Stimulated activated CD4-positive, alpha-beta T cell treated with anti-CD3 and anti-CD28 coated beads, Interleukin-15, amount 100 ng/mL, for 1 hour (primary cell): Measurements from ENCODE around the gene IRAK1.
"Not testable (repeated sequence)": the region's sequence is repeated elsewhere in the genome, so short reads cannot be mapped to it uniquely, and the experiment has no call there.

Source experiments
- DNase-seq, 2 donors: peaks; one replicate each; pipeline ENCODE4 v3.0.0-alpha.2; 2020; ENCODE audit warnings: low read depth in 1 of 2, low spot score in 1 of 2

The IRAK1 gene

GRCh38 chrX:153999359-154000037 lies 20.2 kb downstream of the IRAK1 start:
- DNase-seq: no peak

- DNase-seq: no peak
Measured at GRCh38 chrX:153995504-153995903, 24.2 kb downstream of the IRAK1 start.

GRCh38 chrX:153994398-153994797 lies 25.3 kb downstream of the IRAK1 start:
- DNase-seq: not testable (repeated sequence)

GRCh38 chrX:153993978-153994377 lies 25.7 kb downstream of the IRAK1 start:
- DNase-seq: no peak

- no peak for DNase-seq
Measured at GRCh38 chrX:153993079-153993478, 26.6 kb downstream of the IRAK1 start.

- no peak for DNase-seq
Measured at GRCh38 chrX:153992180-153992579, 27.5 kb downstream of the IRAK1 start.

GRCh38 chrX:153991013-153991580 lies 28.6 kb downstream of the IRAK1 start:
- DNase-seq: no peak

GRCh38 chrX:153989973-153990655 lies 29.6 kb downstream of the IRAK1 start:
- DNase-seq: no peak

- DNase-seq: no peak
Measured at GRCh38 chrX:153988493-153988892, 31.2 kb downstream of the IRAK1 start.

- DNase-seq: peak in 1 of 2 donors; percentile 24
Measured at GRCh38 chrX:153984351-153985178, 35.1 kb downstream of the IRAK1 start.

- no peak for DNase-seq
Measured at GRCh38 chrX:153983321-153983801, 36.3 kb downstream of the IRAK1 start.

GRCh38 chrX:153981771-153982533 lies 37.8 kb downstream of the IRAK1 start:
- DNase-seq: peak; percentile 24 to 38

GRCh38 chrX:153981231-153981630 lies 38.5 kb downstream of the IRAK1 start:
- DNase-seq: no peak

- not testable (repeated sequence) for DNase-seq
Measured at GRCh38 chrX:153980394-153980793, 39.3 kb downstream of the IRAK1 start.

- no peak for DNase-seq
Measured at GRCh38 chrX:153974726-153975286, 44.9 kb downstream of the IRAK1 start.

GRCh38 chrX:153974003-153974725 lies 45.5 kb downstream of the IRAK1 start:
- no peak for DNase-seq

- DNase-seq: no peak
Measured at GRCh38 chrX:153973127-153974002, 46.3 kb downstream of the IRAK1 start.

- DNase-seq: peak; percentile 71 to 75
Measured at GRCh38 chrX:153972368-153973126, 47.2 kb downstream of the IRAK1 start, which contains the start of gene TMEM187. TSS of gene TMEM187 (plus strand) at chrX:153972754. CDS start at chrX:153982063, 9,309 bp downstream.
